Bronchial epithelial cell (primary cell): ENCODE measurements around the gene RXRG. TPM values are rescaled to one million over a fixed set of nuclear protein-coding genes. Genes with fewer than 3 reads are reported as not detected.

Source experiments
- DNase-seq: peaks from one replicate; pipeline ENCODE4 v3.0.0-alpha.2; 2010; ENCODE audit warnings: low read depth
- FAIRE-seq: peaks from 2 replicates; lab custom pipeline; 2011; peaks lifted over from hg19 to GRCh38; lab: Jason Lieb, UNC
- H3K27me3 ChIP-seq: 2 replicates; pipeline ENCODE4 v1.5.1; 2011; ENCODE audit warnings: low read length; ENCODE audit not compliant: control insufficient read depth, insufficient read depth
- H3K36me3 ChIP-seq: 2 replicates; pipeline ENCODE4 v1.5.1; 2011; ENCODE audit warnings: low read length; ENCODE audit not compliant: control insufficient read depth, insufficient read depth
- H3K4me3 ChIP-seq: 2 replicates; pipeline ENCODE4 v1.5.1; 2011; ENCODE audit warnings: mild to moderate bottlenecking, low read depth, low read length, control low read depth
- CTCF ChIP-seq: IDR thresholded peaks from 2 replicates; pipeline ENCODE4 v1.5.1; 2011; ENCODE audit warnings: mild to moderate bottlenecking, moderate library complexity, low read length, control low read depth, inconsistent platforms; ENCODE audit not compliant: insufficient read depth, severe bottlenecking
- total RNA-seq: library from RNA; depleted of rRNA; stranded (reverse); fragments of >200 nt; gene quantifications from 2 replicates; pipeline ENCODE4 v1.2.1, GENCODE V29; 2014

RXRG gene
- total RNA-seq, 1 donor from 2014 or later, result not detected

- DNase-seq, result no peak
- Histone ChIP-seq H3K27me3 (no peaks in the 10 kb centered on the region), H3K36me3 (no peaks in the 10 kb centered on the region), H3K4me3 (no peak overlapping the region)
- no peak for TF ChIP-seq CTCF
- no peak for FAIRE-seq
Measured at GRCh38 chr1:165456861-165457260, 11.9 kb upstream of the RXRG start.

DNA sequence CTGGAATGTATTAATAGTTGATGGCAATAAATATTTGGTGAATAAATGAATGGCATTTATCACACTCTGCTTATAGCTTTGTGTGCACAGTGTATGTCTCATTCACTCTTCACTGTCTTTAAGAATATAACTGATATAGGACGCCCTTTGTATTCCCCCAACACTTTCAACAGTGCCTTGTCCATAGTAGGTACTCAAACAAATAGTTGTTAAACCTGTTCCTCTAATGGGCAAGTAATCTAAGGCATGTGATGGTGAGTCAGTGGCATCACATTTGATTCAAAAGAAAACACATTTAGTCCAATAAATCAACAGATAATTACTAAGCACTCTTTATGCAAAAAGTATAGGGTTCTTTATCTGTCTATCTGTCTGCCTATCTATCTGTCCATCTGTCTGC lies 11.2 kb upstream of the RXRG start:
- Histone ChIP-seq H3K27me3 (no peaks in the 10 kb centered on the region), H3K36me3 (no peaks in the 10 kb centered on the region), H3K4me3 (no peak overlapping the region)
- FAIRE-seq, result no peak
- no peak for TF ChIP-seq CTCF
- DNase-seq, result peak; percentile 80

DNA sequence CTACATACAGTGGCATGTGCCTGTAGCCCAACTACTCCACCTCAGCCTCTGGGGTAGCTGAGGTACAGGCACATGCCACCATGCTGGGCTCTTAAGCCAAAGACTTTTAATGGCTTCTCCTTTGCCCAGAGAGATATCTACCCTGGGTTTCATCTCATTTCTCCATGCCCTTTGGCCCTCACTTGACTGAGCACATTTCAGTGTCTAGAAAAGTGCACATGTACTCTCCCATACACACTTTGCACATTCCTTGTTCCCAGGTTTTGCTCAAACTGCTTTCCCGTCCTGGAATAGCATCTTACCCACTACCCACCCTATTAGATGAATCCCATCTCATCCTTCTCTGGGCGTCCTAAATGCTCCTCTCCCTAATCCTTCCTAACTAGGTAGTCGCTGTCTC lies 10.2 kb upstream of the RXRG start:
- no peak overlapping the region for H3K4me3 ChIP-seq
- DNase-seq (no peak), FAIRE-seq (no peak)
- no peak for TF ChIP-seq CTCF
- H3K36me3 ChIP-seq, result no peaks in the 10 kb centered on the region
- no peaks in the 10 kb centered on the region for H3K27me3 ChIP-seq

- H3K36me3 ChIP-seq, result no peaks in the 10 kb centered on the region
- FAIRE-seq, result no peak
- no peaks in the 10 kb centered on the region for H3K27me3 ChIP-seq
- no peak for TF ChIP-seq CTCF
- H3K4me3 ChIP-seq, result no peak overlapping the region
- DNase-seq, result no peak
Measured at GRCh38 chr1:165454091-165454610, 9.2 kb upstream of the RXRG start.

DNA sequence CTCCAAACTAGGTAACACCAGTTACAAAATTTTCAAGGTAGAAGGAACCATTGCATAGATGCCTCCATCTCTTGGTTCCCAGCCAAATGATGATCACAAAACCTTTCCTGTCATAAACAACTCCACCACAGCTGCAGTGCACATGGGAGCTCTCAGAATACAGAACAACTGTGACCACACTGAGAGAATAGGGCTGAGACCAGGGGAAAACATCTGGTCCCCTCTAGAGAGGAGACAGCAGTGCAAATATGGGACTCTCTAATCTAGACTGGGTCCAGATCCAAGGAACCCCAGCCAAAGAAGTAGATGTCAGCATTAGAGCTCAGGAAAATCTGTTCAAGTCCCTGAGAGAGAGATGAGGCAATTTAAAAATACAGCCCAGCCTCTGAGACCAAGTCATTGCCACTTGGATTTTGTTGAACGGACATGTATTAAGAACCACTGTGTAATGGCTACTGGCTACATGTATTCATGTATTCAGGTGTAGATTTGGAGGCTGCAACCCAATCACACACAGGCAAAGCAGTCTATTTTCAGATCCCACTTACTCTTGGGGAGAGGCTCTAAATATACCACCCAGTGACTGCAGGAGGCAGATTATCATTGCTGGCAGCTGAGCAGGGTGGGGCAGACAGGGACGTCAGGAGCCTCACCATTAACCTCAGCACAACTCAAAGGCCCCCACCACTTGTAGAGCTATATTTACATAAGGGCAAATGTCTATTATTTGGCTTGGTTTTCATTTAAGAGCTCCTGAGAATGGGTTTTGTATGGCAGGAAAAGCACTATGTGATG lies 7.6 kb upstream of the RXRG start:
- FAIRE-seq (no peak), DNase-seq (no peak)
- Histone ChIP-seq H3K4me3 (no peak overlapping the region), H3K27me3 (no peaks in the 10 kb centered on the region), H3K36me3 (no peaks in the 10 kb centered on the region)
- no peak for TF ChIP-seq CTCF
